HG02970 (cell line): ENCODE data around the gene ADGRD2.

Source experiments
- ATAC-seq: cut with Tn5 transposase; IDR thresholded peaks from one replicate; pipeline ENCODE4 v1.9.1; 2021; ENCODE audit warnings: mild to moderate bottlenecking, moderate library complexity, moderate number of reproducible peaks; ENCODE audit not compliant: unreplicated experiment, low FRiP score

ADGRD2 gene

DNA sequence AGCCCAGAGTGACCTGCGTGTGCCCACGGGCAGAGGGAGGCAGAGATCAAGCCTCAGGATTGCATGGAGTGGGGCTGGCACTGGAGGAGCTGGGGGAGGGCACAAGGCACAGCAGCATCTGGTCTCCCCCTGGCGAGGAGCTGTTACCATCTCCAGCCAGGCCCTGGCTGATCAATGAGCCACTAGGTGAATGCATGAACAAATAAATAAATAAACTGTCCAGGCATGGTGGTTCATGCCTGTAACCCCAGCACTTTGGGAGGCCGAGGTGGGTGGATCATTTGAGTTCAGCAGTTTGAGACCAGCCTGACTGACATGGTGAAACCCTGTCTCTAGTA lies 20.8 kb upstream of the ADGRD2 start:
- no peak for ATAC-seq

DNA sequence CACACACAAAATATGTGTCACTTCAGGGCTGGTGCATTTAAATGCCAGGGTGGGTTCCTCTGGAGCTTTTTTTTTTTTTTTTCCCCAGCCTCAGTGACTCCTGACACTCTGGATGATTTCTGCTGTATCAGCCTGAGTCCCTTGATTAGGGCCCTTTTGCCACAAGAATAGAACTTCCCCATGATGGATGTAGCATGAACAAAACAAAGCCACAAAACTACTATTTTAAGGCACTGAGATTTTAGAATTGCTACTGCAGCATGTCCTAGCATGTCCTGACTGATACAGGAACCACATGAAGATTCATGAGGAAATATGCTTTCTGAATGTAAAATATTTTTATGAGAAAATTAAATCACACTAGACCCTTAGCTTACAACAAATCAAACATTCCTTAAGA lies 13.9 kb upstream of the ADGRD2 start:
- no peak for ATAC-seq

DNA sequence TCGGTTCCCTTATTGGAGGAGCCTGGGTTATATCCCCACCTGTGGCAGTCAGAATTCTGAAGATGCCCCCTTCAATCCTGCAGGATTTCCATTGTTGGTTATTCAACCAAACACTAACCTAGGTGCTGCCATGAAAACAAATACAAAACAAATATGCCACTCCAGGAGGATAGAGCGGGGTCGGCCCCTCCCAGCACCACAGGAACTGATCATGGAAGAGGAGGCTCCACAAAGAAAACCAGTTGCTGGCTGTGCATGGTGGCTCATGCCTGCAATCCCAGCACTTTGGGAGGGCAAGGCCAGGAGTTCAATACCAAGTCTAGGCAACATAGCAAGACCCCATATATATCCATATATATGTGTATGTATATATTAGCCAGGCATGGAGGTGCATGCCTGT lies 13.2 kb upstream of the ADGRD2 start:
- no peak for ATAC-seq

DNA sequence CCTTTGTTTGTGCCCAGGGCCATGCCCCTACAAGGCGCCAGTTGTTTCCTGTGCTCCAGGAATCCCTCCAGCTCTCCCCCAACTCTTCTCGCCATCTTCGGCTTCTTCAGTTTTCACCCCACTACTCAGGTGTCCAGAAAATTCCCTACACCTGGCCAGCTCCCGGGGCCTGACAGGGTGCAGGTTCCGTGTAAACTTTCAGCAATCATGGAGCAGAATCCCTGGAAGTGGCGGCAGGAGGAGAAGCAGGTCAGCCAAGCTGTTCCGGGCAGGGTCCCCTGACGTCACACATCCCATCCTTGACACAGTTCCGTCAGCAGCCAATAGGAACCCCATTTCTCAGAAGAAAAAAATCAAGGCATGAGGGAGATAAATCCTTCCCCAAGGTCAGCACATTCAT lies 12.2 kb upstream of the ADGRD2 start:
- ATAC-seq: no peak

DNA sequence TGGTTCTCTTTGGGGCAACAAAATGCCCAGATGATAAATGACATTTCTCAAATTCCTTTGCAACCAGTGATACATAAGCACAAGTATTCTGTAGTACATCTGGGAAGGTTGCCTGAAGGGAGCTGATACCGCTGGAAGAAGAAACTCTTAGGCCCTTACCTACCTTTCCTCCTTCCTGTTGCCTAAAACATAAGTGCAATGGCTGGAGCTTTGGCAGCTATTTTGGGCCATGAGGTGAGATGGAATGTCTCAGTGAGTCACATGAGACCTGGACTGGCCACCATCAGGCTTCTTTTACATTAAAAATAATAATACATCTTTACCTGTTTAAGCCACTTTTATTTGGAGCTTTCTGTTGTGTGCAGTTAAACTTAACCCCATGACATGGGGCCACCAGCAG lies 11.2 kb upstream of the ADGRD2 start:
- ATAC-seq: no peak

DNA sequence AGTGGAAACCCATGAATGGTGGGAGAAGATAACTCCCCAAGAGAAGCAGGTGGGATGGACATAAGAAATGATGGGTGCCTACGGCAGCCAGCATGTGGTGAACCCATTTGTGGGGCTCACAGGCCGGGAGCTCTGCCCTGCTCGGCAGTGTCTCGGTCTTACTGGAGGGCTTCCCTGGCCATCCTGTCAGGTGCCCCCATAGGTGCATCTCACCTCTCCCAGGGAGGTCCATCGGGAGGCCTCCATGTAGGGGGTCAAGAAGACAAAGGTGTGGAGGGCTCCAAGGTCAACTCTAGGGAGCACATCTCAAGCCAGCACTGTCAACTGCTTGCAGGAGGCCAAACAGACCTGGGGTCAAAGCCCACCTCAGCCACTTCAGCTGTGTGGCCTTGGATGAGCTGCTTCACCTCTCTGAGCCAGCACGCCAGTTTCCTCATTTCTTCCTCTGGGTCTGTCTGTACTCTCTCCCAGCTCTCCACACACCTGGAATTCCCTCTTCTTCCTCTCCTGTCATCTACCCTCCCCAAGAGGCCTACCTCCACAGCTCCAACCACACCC lies 10.5 kb upstream of the ADGRD2 start:
- no peak for ATAC-seq

DNA sequence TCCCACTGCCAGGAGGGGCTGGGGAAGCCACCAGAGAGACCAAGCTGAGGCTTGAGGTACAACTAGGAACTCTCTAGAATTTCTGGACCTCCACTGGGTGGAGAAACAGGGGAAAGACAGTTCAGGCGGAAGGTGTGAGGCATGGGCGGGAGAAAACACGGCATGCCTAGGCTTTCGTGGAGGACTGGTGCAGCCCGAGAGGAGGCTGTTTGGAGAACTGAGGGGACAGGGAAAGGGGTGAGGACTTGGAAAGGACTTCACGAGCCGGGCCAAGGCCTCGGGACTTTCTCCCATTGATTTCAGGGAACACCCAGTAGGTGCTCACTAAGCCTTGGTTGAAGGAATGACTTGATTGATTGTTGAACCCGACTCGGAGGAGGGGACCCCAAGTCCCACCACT lies 9.5 kb upstream of the ADGRD2 start:
- no peak for ATAC-seq

DNA sequence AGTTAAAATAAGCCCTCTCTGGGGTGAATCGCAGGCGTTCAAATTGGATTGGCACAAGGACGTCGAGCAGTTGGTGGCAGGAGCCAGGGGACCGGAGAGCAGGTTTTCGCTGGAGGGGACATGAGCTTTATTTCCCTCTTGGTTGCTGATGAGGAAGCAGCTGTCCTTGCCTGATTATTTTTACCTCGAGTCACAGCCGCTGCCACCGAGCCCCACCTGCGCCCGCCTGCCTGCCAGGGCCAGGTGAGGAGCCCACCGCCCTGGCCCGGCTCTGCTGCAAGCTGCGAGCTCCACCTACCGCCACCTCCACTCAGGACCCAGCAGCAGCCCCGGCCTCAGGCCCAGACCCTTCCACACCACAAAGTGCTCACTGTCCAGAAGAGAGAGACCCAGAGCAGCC lies 9.0 kb upstream of the ADGRD2 start:
- no peak for ATAC-seq

DNA sequence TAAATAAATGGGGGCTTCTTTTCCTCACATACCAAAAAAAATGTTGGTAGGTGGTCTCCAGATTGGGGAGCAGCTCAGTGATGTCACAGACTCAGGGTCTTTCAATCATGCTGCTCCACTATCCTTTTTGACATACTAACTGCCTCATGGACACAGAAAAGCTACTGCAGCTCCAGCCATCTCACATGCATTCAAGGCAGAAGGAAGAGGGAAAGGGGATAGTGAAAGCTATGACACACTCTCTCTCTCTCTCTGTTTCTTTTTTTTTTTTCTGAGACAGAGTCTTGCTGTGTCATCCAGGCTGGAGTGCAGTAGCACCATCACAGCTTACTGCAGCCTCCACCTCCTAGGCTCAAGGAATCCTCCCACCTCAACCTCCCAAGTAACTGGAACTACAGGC lies 7.9 kb upstream of the ADGRD2 start:
- no peak for ATAC-seq

DNA sequence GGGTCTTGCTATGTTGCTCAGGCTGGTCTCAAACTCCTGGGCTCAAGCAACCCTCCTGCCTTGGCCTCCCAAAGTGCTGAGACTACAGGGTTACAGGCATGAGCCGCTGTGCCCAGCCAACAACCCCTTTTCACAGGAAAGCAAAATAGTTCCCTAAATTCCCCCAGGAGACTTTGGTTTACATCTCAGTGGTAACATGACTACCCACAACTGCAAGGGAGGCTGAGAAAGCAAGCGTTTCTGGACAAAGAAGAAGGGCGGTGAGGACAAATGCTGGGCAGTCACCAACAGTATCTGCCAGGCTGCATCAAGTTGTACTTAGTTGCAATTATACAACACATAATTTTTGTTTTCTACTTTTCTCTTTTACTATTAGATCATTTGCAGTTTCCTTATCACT lies 7.4 kb upstream of the ADGRD2 start:
- no peak for ATAC-seq

DNA sequence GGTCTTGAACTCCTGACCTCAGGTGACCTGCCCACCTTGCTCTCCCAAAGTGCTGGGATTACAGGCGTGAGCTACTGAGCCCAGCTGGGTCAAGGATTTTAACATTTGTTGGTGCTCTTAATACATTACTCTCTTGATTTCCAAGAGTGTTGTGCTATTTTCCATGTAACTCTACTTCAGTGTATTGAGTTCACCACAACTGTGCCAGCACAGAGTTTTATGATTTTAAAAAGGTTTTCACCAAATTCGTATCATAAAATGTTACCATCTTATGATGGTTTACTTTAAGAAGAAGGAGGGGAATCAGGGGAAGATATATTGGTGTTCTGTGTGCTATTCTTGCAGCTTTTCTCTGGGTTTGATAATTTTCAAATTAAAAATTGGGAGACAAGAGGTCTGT lies 6.6 kb upstream of the ADGRD2 start:
- no peak for ATAC-seq

DNA sequence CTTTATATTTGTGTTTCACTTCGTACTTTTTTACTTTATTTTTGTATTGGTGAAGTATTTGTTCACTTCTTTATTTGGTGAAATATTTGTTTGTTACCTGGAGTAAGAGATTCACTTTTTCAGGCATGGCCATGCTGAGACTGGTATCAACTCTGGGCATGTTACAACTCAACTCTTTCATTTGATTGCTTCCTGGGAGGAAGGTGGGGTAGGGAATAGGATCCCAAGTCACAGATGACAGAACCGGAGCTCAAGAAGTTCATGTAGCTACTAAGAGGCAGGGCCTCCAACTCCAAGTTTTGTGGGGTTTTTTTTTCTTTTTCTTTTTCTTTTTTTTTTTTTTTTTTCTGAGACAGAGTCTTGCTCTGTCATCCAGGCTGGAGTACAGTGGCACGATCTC lies 6.1 kb upstream of the ADGRD2 start:
- no peak for ATAC-seq

DNA sequence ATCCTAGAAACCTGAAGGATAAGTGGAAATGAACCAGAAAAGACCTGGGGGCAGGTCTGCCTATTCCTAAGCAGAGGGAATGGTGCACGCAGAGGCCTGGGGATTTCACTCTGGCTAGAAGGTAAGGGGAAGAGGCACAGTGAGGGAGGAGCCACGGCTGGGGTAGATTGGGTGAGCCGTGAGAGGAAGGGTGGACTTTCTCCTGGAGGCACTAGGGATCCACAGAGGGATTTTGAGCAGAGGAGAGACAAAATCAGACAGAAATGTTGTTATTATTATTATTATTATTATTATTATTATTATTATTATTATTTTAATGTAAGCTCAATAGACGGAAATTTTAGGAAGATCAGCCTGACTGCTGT lies 3.0 kb upstream of the ADGRD2 start:
- ATAC-seq: no peak

DNA sequence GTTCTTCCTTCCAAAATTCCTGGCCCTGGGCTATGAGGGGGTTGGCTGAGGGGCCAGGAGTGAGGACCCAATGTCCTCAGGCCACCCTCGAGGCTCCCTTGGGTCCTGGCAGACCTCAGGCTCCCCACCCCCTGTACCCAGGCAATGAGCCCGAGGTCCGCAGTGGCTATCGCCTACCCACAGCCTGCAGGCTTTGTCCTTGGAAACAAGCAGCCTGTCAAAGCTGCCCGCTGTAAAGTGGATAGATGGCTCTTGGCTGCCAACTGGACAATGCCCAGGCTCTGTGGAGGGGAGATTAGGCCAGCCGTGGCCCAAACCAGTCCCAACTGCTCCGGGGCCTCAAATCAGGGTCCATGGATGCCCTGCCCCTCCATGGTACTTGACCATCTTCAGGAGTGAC lies 2.2 kb upstream of the ADGRD2 start:
- no peak for ATAC-seq

DNA sequence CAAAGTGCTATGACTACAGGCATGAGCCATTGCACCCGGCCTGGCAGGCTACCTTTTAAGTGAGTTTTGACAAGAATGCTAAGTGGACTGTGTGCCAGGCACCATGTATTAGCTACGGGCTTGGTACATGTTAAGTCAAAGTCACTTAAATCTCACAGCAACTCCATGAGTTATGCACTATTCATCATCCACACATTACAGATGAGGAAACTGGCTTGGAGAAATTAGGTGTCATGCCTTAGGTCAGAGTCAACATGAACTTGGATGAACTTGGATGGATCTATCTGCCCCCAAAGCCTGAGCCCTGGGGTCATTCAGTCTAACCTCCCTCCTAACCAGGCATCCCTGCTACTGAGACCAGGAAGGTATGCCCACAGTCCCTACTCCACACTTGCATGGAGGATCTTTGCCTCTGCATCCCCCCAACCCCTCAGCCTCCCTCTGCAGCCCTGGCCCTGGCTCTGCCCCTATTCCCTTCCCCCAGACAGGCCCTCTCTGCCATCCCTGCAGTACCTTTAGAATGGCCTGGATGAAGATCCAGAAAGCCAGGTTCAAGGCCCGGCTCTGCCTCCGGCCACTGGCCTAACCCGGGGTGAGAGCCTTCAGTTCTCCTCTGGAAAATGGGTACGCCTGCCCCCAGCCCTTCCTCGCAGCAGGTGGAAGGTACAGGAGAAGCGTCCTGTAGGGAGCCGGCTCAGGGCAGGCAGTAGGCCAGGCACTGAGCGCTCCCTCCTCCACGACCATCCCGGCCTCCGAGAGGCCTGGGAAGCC lies 685 bp upstream of the ADGRD2 start:
- no peak for ATAC-seq

DNA sequence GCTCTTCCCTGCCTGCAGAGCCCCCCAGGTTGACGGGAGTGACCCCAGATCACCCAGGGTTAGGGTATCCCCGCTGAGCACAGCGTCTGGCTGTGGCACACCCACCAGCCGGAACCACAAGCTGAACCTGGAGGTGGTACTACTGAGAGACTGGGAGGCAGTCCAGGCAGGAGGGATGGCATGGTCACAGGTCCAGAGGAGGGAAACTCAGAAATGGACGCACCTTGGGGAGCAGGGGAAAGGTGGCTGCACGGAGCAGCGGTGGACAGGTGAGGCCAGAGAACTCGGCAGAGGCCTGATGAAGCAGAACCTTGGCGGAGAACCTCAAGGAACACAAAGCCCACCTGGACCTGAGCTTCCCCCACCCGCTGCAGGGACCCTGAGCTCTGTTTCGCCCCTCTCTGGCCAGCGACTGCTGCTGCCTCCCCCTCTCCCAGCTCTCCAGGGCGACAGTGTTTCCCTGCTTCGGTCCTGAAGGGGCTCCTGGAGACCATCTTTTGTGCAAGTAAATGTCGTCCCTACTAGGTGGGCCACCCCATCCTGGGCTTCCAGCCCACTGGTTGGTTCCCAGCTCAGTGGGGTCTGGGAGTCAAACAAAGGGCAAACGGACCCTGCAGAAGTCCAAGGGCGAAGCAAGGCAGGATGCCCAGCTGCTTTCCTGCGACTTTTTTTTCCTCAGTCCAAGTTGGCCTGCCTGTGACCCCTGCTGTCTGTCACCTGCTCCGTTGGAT lies 845 bp downstream of the ADGRD2 start:
- no peak for ATAC-seq

DNA sequence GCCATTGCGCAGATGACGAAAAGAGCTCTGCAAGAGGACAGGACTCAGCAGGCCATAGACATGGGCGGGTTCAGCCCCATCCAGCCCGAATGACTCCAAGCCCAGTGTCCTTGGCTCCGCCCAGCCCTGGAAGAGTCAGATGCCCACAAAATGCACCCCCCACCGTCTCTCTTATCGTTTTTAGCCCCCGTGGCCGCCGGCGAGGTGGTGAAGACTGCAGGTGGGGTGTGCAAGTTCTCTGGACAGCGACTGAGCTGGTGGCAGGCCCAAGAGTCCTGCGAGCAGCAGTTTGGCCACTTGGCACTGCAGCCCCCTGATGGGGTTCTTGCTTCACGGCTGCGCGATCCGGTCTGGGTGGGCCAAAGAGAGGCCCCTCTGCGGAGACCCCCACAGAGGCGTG lies 2.1 kb downstream of the ADGRD2 start:
- no peak for ATAC-seq

DNA sequence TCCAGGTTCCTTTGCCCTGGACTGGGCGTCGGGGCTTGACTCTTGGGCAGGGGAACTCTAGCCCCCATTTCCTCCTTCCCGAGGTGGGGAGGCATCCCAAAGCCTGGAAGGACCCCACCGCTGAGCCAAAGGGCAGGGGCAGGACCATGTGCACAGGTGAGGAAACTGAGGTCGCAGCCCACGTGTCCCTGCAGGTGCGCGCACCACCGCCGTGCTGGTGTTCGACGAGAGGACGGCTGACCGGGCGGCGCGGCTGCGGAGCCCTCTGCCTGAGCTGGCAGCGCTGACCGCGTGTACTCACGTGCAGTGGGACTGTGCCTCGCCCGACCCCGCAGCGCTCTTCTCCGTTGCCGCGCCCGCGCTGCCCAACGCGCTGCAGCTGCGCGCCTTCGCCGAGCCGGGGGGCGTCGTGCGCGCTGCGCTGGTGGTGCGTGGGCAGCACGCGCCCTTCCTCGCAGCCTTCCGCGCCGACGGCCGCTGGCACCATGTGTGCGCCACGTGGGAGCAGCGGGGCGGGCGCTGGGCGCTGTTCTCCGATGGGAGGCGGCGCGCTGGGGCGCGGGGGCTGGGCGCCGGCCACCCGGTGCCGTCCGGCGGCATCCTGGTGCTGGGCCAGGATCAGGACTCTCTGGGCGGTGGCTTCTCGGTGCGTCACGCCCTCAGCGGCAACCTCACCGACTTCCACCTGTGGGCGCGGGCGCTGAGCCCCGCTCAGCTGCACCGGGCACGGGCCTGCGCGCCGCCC lies 2.8 kb downstream of the ADGRD2 start:
- no peak for ATAC-seq

DNA sequence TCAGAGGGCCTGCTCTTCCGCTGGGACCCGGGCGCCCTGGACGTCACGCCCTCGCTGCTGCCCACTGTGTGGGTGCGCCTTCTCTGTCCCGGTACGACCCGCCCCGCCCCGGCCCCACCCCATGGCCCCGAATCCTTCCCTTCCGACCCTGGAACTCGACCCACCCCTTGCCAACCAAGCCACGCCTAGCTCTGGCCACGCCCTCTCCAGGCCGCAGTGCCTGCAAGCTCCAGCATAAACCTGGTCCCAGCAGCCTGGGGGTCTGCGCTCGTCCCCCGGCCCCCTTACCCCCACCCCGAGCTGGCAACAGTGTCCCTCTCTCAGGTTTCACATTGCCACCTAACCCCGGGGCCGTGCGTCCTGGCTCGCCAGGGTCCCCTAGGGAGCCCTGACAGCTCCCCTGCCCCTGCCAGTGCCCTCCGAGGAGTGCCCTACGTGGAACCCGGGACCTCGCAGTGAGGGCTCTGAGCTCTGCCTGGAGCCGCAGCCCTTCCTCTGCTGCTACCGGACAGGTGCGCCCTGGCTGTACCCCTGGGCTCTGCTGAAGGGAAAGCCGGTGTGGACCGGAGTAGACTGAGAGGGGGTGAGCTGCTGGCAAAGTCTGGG lies 3.4 kb downstream of the ADGRD2 start:
- no peak for ATAC-seq

DNA sequence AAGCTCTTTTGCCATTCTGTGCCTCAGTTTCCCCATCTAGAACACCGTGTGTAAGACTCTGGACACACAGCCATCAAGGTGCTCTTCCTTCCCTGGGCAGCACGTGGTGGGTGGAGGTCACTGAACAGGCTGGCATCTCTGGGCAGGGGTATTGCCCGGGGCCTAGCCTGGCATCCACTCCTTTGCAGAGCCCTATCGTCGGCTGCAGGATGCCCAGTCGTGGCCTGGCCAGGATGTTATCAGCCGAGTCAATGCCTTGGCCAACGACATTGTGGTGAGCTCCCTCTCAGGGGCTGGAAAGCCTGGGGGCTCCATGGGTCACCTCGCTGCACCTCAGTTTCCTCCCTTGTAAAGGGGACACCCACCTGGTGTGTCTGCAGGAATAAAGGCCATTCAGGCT lies 4.0 kb downstream of the ADGRD2 start:
- no peak for ATAC-seq

DNA sequence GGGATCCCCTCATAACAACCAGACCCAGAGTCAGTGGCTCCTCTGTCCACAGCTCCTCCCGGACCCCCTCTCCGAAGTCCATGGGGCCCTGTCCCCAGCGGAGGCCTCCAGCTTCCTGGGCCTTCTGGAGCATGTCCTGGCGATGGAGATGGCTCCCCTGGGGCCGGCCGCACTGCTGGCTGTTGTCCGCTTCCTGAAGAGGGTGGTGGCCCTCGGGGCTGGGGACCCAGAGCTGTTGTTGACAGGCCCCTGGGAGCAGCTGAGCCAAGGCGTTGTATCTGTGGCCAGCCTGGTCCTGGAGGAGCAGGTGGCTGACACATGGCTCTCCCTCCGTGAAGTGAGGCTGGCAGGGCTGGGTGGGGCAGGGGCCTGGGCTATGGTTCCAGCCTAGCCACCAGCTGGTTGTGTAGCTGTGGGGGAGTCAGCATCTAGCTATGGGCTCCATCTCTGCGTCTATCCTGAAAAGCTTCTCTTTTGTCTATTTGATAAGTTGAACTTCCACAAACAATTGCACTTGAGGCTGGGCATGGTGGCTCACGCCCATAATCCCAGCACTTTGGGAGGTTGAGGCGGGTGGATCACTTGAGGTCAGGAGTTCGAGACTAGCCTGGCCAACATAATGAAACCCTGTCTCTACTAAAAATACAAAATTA lies 4.7 kb downstream of the ADGRD2 start:
- no peak for ATAC-seq
